K562 treated with DMSO at 1 percent for 4 hours (cell line): Measurements from ENCODE around the gene OR13G1. TPM values are rescaled to one million over a fixed set of nuclear protein-coding genes. Genes with fewer than 3 reads are reported as not detected.

Experiments
- total RNA-seq: library from RNA; unstranded; fragments of 300-600 nt; gene quantifications from 2 replicates; pipeline ENCODE4 v1.2.3, GENCODE V29; 2022; ENCODE audit not compliant: insufficient read depth

Gene OR13G1
- total RNA-seq: not detected in 2 replicates

GRCh38 chr1:247679639-247680038, at the start of gene OR13G1:
OR13G1 (minus strand) TSS chr1:247679739; CDS start chr1:247673041, 6,698 bp downstream.

GRCh38 chr1:247716546-247716945, 37.0 kb upstream of the OR13G1 start, which contains the start of gene OR6F1:
OR6F1 (minus strand) TSS chr1:247716646; CDS start chr1:247712755, 3,891 bp downstream.

Other genes with a start within 250 kb of the OR13G1 start
- not detected in 2 replicates for gene OR2B11, start 221.6 kb downstream of the OR13G1 start, total RNA-seq
- gene OR2C3, start 143.3 kb downstream of the OR13G1 start, total RNA-seq: not detected in 2 replicates
- not detected in 2 replicates for gene GCSAML, start 130.6 kb downstream of the OR13G1 start, total RNA-seq
- gene OR2G2, start 91.4 kb downstream of the OR13G1 start, total RNA-seq: not detected in 2 replicates
- gene OR2G3, start 74.2 kb downstream of the OR13G1 start, total RNA-seq: not detected in 2 replicates
- gene OR6F1, start 36.9 kb upstream of the OR13G1 start, total RNA-seq: not detected in 2 replicates
- not detected in 2 replicates for gene OR14K1, start 58.9 kb upstream of the OR13G1 start, total RNA-seq
- gene OR14A2, start 68.4 kb upstream of the OR13G1 start, total RNA-seq: not detected in 2 replicates
- not detected in 2 replicates for gene OR1C1, start 80.8 kb upstream of the OR13G1 start, total RNA-seq
- gene OR14A16, start 144.4 kb upstream of the OR13G1 start, total RNA-seq: not detected in 2 replicates
- not detected in 2 replicates for gene OR11L1, start 162.2 kb upstream of the OR13G1 start, total RNA-seq
- 17.1 and 23.2 TPM in 2 replicates for gene TRIM58, start 177.4 kb upstream of the OR13G1 start, total RNA-seq
- gene OR2W3, start 215.8 kb upstream of the OR13G1 start, total RNA-seq: 5.1 and 7.4 TPM in 2 replicates
- gene OR2T8, start 240.5 kb upstream of the OR13G1 start, total RNA-seq: not detected in 2 replicates
- not detected in 2 replicates for gene OR2AJ1, start 245.2 kb upstream of the OR13G1 start, total RNA-seq